H9 (cell line): ENCODE results near the gene XRCC6. TPM values are rescaled to one million over a fixed set of nuclear protein-coding genes. Genes with fewer than 3 reads are reported as not detected.

ENCODE experiments used
- DNase-seq: peaks from one replicate; pipeline ENCODE4 v3.0.0-alpha.2; 2017
- H2AFZ ChIP-seq: one replicate; pipeline ENCODE4 v1.6.1; 2013; ENCODE audit warnings: mild to moderate bottlenecking, low read length, control low read depth, moderate library complexity
- H2AK5ac ChIP-seq: 2 replicates; pipeline ENCODE4 v1.6.1; 2013; ENCODE audit warnings: low read length, control low read depth, mixed read lengths; ENCODE audit not compliant: insufficient read length
- H2BK120ac ChIP-seq: one replicate; pipeline ENCODE4 v1.6.1; 2013; ENCODE audit warnings: low read depth, mild to moderate bottlenecking, low read length, control low read depth, inconsistent platforms; ENCODE audit not compliant: poor library complexity, severe bottlenecking
- H2BK12ac ChIP-seq: 2 replicates; pipeline ENCODE4 v1.6.1; 2013; ENCODE audit warnings: low read length, control low read depth, mixed read lengths, low read depth; ENCODE audit not compliant: insufficient read length
- H2BK15ac ChIP-seq: 2 replicates; pipeline ENCODE4 v1.6.1; 2013; ENCODE audit warnings: low read depth, low read length, control low read depth
- H2BK20ac ChIP-seq: one replicate; pipeline ENCODE4 v1.6.1; 2013; ENCODE audit warnings: low read depth, mild to moderate bottlenecking, low read length, control low read depth, inconsistent platforms; ENCODE audit not compliant: poor library complexity, severe bottlenecking
- H2BK5ac ChIP-seq: 2 replicates; pipeline ENCODE4 v1.6.1; 2013; ENCODE audit warnings: low read length, control low read depth, mixed read lengths; ENCODE audit not compliant: insufficient read length
- H3K14ac ChIP-seq: 2 replicates; pipeline ENCODE4 v1.6.1; 2013; ENCODE audit warnings: low read length, control low read depth; ENCODE audit not compliant: insufficient read depth
- H3K18ac ChIP-seq: 2 replicates; pipeline ENCODE4 v1.6.1; 2013; ENCODE audit warnings: low read depth, mild to moderate bottlenecking, mixed read lengths, low read length, control low read depth; ENCODE audit not compliant: insufficient read length
- H3K23ac ChIP-seq: 2 replicates; pipeline ENCODE4 v1.6.1; 2013; ENCODE audit warnings: low read length, control low read depth, mixed read lengths, low read depth; ENCODE audit not compliant: insufficient read length
- H3K23me2 ChIP-seq: 2 replicates; pipeline ENCODE4 v1.6.1; 2013; ENCODE audit warnings: low read depth, mild to moderate bottlenecking, mixed read lengths, low read length, control low read depth; ENCODE audit not compliant: insufficient read length, poor library complexity, severe bottlenecking
- H3K27ac ChIP-seq: 2 replicates; pipeline ENCODE4 v1.5.1; 2013; ENCODE audit warnings: low read length, control low read depth, mixed read lengths, low read depth; ENCODE audit not compliant: insufficient read length
- H3K27me3 ChIP-seq: 2 replicates; pipeline ENCODE4 v1.6.1; 2013; ENCODE audit warnings: low read length, control low read depth, inconsistent platforms; ENCODE audit not compliant: insufficient read depth
- H3K4ac ChIP-seq: 2 replicates; pipeline ENCODE4 v1.6.1; 2013; ENCODE audit warnings: low read depth, mild to moderate bottlenecking, control low read depth, inconsistent platforms, low read length, moderate library complexity
- H3K4me1 ChIP-seq: 2 replicates; pipeline ENCODE4 v1.6.1; 2013; ENCODE audit warnings: low read length, control low read depth, inconsistent platforms; ENCODE audit not compliant: insufficient read depth
- H3K4me2 ChIP-seq: 2 replicates; pipeline ENCODE4 v1.6.1; 2013; ENCODE audit warnings: low read length, control low read depth, mixed read lengths; ENCODE audit not compliant: insufficient read length, insufficient read depth
- H3K56ac ChIP-seq: 2 replicates; pipeline ENCODE4 v1.6.1; 2013; ENCODE audit warnings: low read depth, mild to moderate bottlenecking, mixed read lengths, low read length, control low read depth; ENCODE audit not compliant: insufficient read length
- H3K79me1 ChIP-seq: 2 replicates; pipeline ENCODE4 v1.6.1; 2013; ENCODE audit warnings: low read depth, mild to moderate bottlenecking, moderate library complexity, low read length, control low read depth, inconsistent platforms; ENCODE audit not compliant: insufficient read depth, poor library complexity, severe bottlenecking
- H3K79me2 ChIP-seq: 2 replicates; pipeline ENCODE4 v1.6.1; 2013; ENCODE audit warnings: low read length, control low read depth, inconsistent platforms; ENCODE audit not compliant: insufficient read depth
- H3K9ac ChIP-seq: 2 replicates; pipeline ENCODE4 v1.6.1; 2013; ENCODE audit warnings: low read length, control low read depth, mixed read lengths; ENCODE audit not compliant: insufficient read length; ENCODE audit errors: extremely low read depth
- H3K9me3 ChIP-seq: one replicate; pipeline ENCODE4 v1.6.1; 2013; ENCODE audit warnings: low read depth, low read length, inconsistent platforms; ENCODE audit not compliant: control insufficient read depth
- H3T11ph ChIP-seq: one replicate; pipeline ENCODE4 v1.6.1; 2013; ENCODE audit warnings: mild to moderate bottlenecking, low read length, control low read depth, inconsistent platforms
- H4K20me1 ChIP-seq: one replicate; pipeline ENCODE4 v1.6.1; 2013; ENCODE audit not compliant: control insufficient read depth, insufficient read length, insufficient read depth
- H4K5ac ChIP-seq: 2 replicates; pipeline ENCODE4 v1.6.1; 2013; ENCODE audit warnings: low read depth, mild to moderate bottlenecking, mixed read lengths, low read length, control low read depth; ENCODE audit not compliant: insufficient read length
- H4K8ac ChIP-seq: replicated peaks from 2 replicates; pipeline ENCODE4 v1.6.1; 2013; ENCODE audit warnings: low read length, control low read depth, mixed read lengths, low read depth; ENCODE audit not compliant: insufficient read length
- H4K91ac ChIP-seq: 2 replicates; pipeline ENCODE4 v1.6.1; 2013; ENCODE audit warnings: low read depth, mild to moderate bottlenecking, moderate library complexity, mixed read lengths, low read length, control low read depth; ENCODE audit not compliant: insufficient read length
- H3K27ac Mint-ChIP-seq, 3 experiments: 2 replicates in 2 of 3; 3 replicates in 1 of 3; pipeline ENCODE4 v1.8.0; 2020 to 2021; ENCODE audit warnings: mixed read lengths in 3 of 3, mild to moderate bottlenecking in 1 of 3, moderate library complexity in 1 of 3
- H3K27me3 Mint-ChIP-seq: 2 replicates; pipeline ENCODE4 v1.8.0; 2021; ENCODE audit warnings: low read depth, mild to moderate bottlenecking, moderate library complexity, mixed read lengths
- H3K36me3 Mint-ChIP-seq, 3 experiments: 2 replicates in 2 of 3; 3 replicates in 1 of 3; pipeline ENCODE4 v1.8.0; 2020 to 2021; ENCODE audit warnings: low read depth in 3 of 3, mixed read lengths in 3 of 3; ENCODE audit not compliant: insufficient read depth in 1 of 3
- H3K4me1 Mint-ChIP-seq, 2 experiments: 2 replicates each; pipeline ENCODE4 v1.8.0; 2020; ENCODE audit warnings: mixed read lengths in 2 of 2
- H3K4me3 Mint-ChIP-seq, 2 experiments: 2 replicates in 1 of 2; 3 replicates in 1 of 2; pipeline ENCODE4 v1.8.0; 2020 to 2021; ENCODE audit warnings: mild to moderate bottlenecking in 2 of 2, mixed read lengths in 2 of 2, moderate library complexity in 1 of 2
- H3K9me3 Mint-ChIP-seq, 2 experiments: 2 replicates in 1 of 2; 3 replicates in 1 of 2; pipeline ENCODE4 v1.8.0; 2020; ENCODE audit warnings: mild to moderate bottlenecking in 2 of 2, mixed read lengths in 2 of 2, moderate library complexity in 1 of 2
- WGBS: extraction: QIAGEN DNeasy Blood & Tissue Kit; methylation state at CpG from one replicate; pipeline ENCODE4 v1.1.7; 2013; ENCODE audit warnings: missing lambda C conversion rate, low lambda C conversion rate, mixed read lengths; ENCODE audit not compliant: insufficient read length; ENCODE audit errors: extremely low coverage; 5-methylcytosine and 5-hydroxymethylcytosine counted together
- total RNA-seq: library from RNA; stranded (reverse); gene quantifications from 2 replicates; pipeline ENCODE4 v1.2.1, GENCODE V29; 2021
- TF ChIP-seq, protein P1 (sequence below): fragments of 200-600 bp; sonication (generic); conservative IDR thresholded peaks from 3 replicates; pipeline ENCODE4 v1.8.0; 2021; ENCODE audit warnings: antibody characterized with exemption, mild to moderate bottlenecking

XRCC6 gene
- total RNA-seq, 1 experiment from 2014 or later: 461 TPM

GRCh38 chr22:41697126-41697775 is 76.2 kb downstream of the XRCC6 start:
- Histone ChIP-seq H3K56ac (no peak overlapping the region), H3K79me1 (no peaks in the 10 kb centered on the region), H3K23me2 (no peaks in the 10 kb centered on the region), H4K20me1 (no peaks in the 10 kb centered on the region), H3K14ac (no peak overlapping the region; the same call in 1 of the 2 replicates), H3K79me2 (no peaks in the 10 kb centered on the region), H3K27me3 (no peaks in the 10 kb centered on the region), H2BK5ac (no peak overlapping the region), H4K91ac (no peak overlapping the region), H2BK120ac (no peak overlapping the region), H3T11ph (no peak overlapping the region), H3K27ac (no peak overlapping the region), H3K4me2 (no peak overlapping the region), H2AK5ac (no peak overlapping the region), H3K9me3 (no peaks in the 10 kb centered on the region), H2AFZ (no peak overlapping the region), H3K4me1 (no peaks in the 10 kb centered on the region), H2BK12ac (no peak overlapping the region), H3K23ac (no peak overlapping the region), H3K18ac (no peak overlapping the region), H2BK20ac (no peak overlapping the region), H3K9ac (no peak overlapping the region), H2BK15ac (no peak overlapping the region), H3K4ac (no peak overlapping the region), H4K8ac (no peak overlapping the region), H4K5ac (no peak overlapping the region)
- TF ChIP-seq, protein P1, sequence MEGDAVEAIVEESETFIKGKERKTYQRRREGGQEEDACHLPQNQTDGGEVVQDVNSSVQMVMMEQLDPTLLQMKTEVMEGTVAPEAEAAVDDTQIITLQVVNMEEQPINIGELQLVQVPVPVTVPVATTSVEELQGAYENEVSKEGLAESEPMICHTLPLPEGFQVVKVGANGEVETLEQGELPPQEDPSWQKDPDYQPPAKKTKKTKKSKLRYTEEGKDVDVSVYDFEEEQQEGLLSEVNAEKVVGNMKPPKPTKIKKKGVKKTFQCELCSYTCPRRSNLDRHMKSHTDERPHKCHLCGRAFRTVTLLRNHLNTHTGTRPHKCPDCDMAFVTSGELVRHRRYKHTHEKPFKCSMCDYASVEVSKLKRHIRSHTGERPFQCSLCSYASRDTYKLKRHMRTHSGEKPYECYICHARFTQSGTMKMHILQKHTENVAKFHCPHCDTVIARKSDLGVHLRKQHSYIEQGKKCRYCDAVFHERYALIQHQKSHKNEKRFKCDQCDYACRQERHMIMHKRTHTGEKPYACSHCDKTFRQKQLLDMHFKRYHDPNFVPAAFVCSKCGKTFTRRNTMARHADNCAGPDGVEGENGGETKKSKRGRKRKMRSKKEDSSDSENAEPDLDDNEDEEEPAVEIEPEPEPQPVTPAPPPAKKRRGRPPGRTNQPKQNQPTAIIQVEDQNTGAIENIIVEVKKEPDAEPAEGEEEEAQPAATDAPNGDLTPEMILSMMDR: peak; percentile 99
- H3K36me3 Mint-ChIP-seq: 0 out of 7 replicates have a peak, but pooled peaks cover 0 to 1% (median 0%) of the 10 kb centered on the region in 3 experiments
- H3K27ac Mint-ChIP-seq: peak overlapping the region; percentile 28 to 97 (median 82); a peak in 4 of 7 replicates
- H3K4me1 Mint-ChIP-seq: peaks cover 11 to 12% of the 10 kb centered on the region in 2 experiments
- DNase-seq: peak; percentile 96
- H3K27me3 Mint-ChIP-seq: peaks cover 2% of the 10 kb centered on the region
- peak overlapping the region; percentile 42 to 62 for H3K4me3 Mint-ChIP-seq
- no peaks in the 10 kb centered on the region for H3K9me3 Mint-ChIP-seq
- no CpG with 5 or more reads among the region's 12 CpGs for WGBS
